ENCODE measurements around the gene SEMA3F.
A peak's percentile ranks its signal among the peaks of the same experiment; 100 is the strongest.

Gene SEMA3F

GRCh38 chr3:50221411-50222168 is 66.5 kb downstream of the SEMA3F start:
- TF ChIP-seq RAD21 (IDR thresholded peaks at IDR 0.05; ENCODE audit: low read depth) (peak; percentile 19; the same call in 1 of the 2 replicates), CEBPB (IDR thresholded peaks at IDR 0.05) (no peak)

GRCh38 chr3:50222169-50222528 is 67.0 kb downstream of the SEMA3F start:
- TF ChIP-seq USF1 (IDR thresholded peaks at IDR 0.05): no peak
- no peak for TF ChIP-seq REST (IDR thresholded peaks at IDR 0.05; ENCODE audit: low read depth)
- no peak for TF ChIP-seq ZBTB7A (IDR thresholded peaks at IDR 0.05; ENCODE audit: low read depth)
- no peak for TF ChIP-seq TCF12 (IDR thresholded peaks at IDR 0.05; ENCODE audit: low read depth)

GRCh38 chr3:50224639-50225038 is 69.5 kb downstream of the SEMA3F start:
- TF ChIP-seq TCF12 (IDR thresholded peaks at IDR 0.05; ENCODE audit: low read depth) (no peak), MAX (IDR thresholded peaks at IDR 0.05) (no peak), CREB1 (IDR thresholded peaks at IDR 0.05; ENCODE audit: low read depth) (no peak), NFIC (IDR thresholded peaks at IDR 0.05) (no peak), YY1 (IDR thresholded peaks at IDR 0.05; ENCODE audit: low read depth) (no peak), EGR1 (IDR thresholded peaks at IDR 0.05) (no peak), CEBPB (IDR thresholded peaks at IDR 0.05) (no peak), EP300 (IDR thresholded peaks at IDR 0.05; ENCODE audit: borderline replicate concordance) (no peak), RAD21 (IDR thresholded peaks at IDR 0.05; ENCODE audit: low read depth) (no peak), TEAD4 (IDR thresholded peaks at IDR 0.05) (no peak), FOXM1 (IDR thresholded peaks at IDR 0.05; ENCODE audit: borderline replicate concordance, low read depth) (no peak), TAF1 (IDR thresholded peaks at IDR 0.05; ENCODE audit: low read depth) (no peak), ZBTB7A (IDR thresholded peaks at IDR 0.05; ENCODE audit: low read depth) (no peak), USF1 (IDR thresholded peaks at IDR 0.05) (no peak), REST (IDR thresholded peaks at IDR 0.05; ENCODE audit: low read depth) (no peak)

GRCh38 chr3:50226888-50227389 is 71.8 kb downstream of the SEMA3F start:
- TF ChIP-seq REST (IDR thresholded peaks at IDR 0.05; ENCODE audit: low read depth) (no peak), MAX (IDR thresholded peaks at IDR 0.05) (peak; percentile 69)

GRCh38 chr3:50227390-50228183 is 72.5 kb downstream of the SEMA3F start:
- peak; percentile 45; the same call in 1 of the 2 replicates for TF ChIP-seq FOXM1 (IDR thresholded peaks at IDR 0.05; ENCODE audit: borderline replicate concordance, low read depth)
- TF ChIP-seq USF1 (IDR thresholded peaks at IDR 0.05): peak; percentile 23; the same call in 1 of the 2 replicates
- TF ChIP-seq YY1 (IDR thresholded peaks at IDR 0.05; ENCODE audit: low read depth): no peak
- TF ChIP-seq CREB1 (IDR thresholded peaks at IDR 0.05; ENCODE audit: low read depth): no peak
- no peak; the same call in 1 of the 2 replicates for TF ChIP-seq TEAD4 (IDR thresholded peaks at IDR 0.05)
- peak; percentile 98 for TF ChIP-seq ZBTB7A (IDR thresholded peaks at IDR 0.05; ENCODE audit: low read depth)
- no peak for TF ChIP-seq MAX (IDR thresholded peaks at IDR 0.05)
- peak; percentile 81 for TF ChIP-seq RAD21 (IDR thresholded peaks at IDR 0.05; ENCODE audit: low read depth)
- TF ChIP-seq REST (IDR thresholded peaks at IDR 0.05; ENCODE audit: low read depth): no peak
- TF ChIP-seq CEBPB (IDR thresholded peaks at IDR 0.05): peak; percentile 3; the same call in 1 of the 2 replicates
- peak; percentile 54; the same call in 1 of the 2 replicates for TF ChIP-seq EP300 (IDR thresholded peaks at IDR 0.05; ENCODE audit: borderline replicate concordance)
- peak; percentile 41; the same call in 1 of the 2 replicates for TF ChIP-seq TCF12 (IDR thresholded peaks at IDR 0.05; ENCODE audit: low read depth)
- TF ChIP-seq NFIC (IDR thresholded peaks at IDR 0.05): peak; percentile 6; the same call in 1 of the 2 replicates
- TF ChIP-seq TAF1 (IDR thresholded peaks at IDR 0.05; ENCODE audit: low read depth): 0 out of 2 replicates have a peak, but pooled peaks have one; percentile 53
- TF ChIP-seq EGR1 (IDR thresholded peaks at IDR 0.05): peak; percentile 88
